Fibroblast of mammary gland (primary cell): Measurements from ENCODE around the gene EIF2S3.

Source experiments
- DNase-seq: peaks from one replicate; pipeline ENCODE4 v3.0.0-alpha.2; 2010; ENCODE audit warnings: low read depth
- H3K4me3 ChIP-seq: 2 replicates; pipeline ENCODE4 v1.5.1; 2011; ENCODE audit warnings: low read depth, mild to moderate bottlenecking, low read length, moderate library complexity; ENCODE audit not compliant: control insufficient read depth
- CTCF ChIP-seq: conservative IDR thresholded peaks from 2 replicates; pipeline ENCODE4 v1.5.1; 2011; ENCODE audit warnings: low read depth, low read length, inconsistent platforms; ENCODE audit not compliant: control insufficient read depth, insufficient read depth

EIF2S3 gene

GRCh38 chrX:24082447-24082846, 27.7 kb downstream of the EIF2S3 start:
- no peak overlapping the region for H3K4me3 ChIP-seq
- no peak for DNase-seq
- no peak for TF ChIP-seq CTCF

GRCh38 chrX:24085101-24085500, 30.3 kb downstream of the EIF2S3 start:
- no peak for TF ChIP-seq CTCF
- no peak for DNase-seq
- H3K4me3 ChIP-seq = no peak overlapping the region

- no peak overlapping the region for H3K4me3 ChIP-seq
- TF ChIP-seq CTCF = no peak
- no peak for DNase-seq
Observed at GRCh38 chrX:24090300-24091200, 35.8 kb downstream of the EIF2S3 start.

- no peak for TF ChIP-seq CTCF
- DNase-seq = no peak
- no peak overlapping the region for H3K4me3 ChIP-seq
Observed at GRCh38 chrX:24093746-24094145, 39.0 kb downstream of the EIF2S3 start.

- DNase-seq = peak; percentile 45
- no peak overlapping the region for H3K4me3 ChIP-seq
- no peak for TF ChIP-seq CTCF
Observed at GRCh38 chrX:24097741-24098260, 43.0 kb downstream of the EIF2S3 start.

GRCh38 chrX:24098932-24099331, 44.2 kb downstream of the EIF2S3 start:
- DNase-seq = no peak

More at GRCh38 chrX:24098932-24099331, 44.2 kb downstream of the EIF2S3 start:
- TF ChIP-seq CTCF = no peak
- no peak overlapping the region for H3K4me3 ChIP-seq
